Effector CD4-positive, alpha-beta T cell (primary cell): Measurements from ENCODE around the gene SNRPD2.
"Not testable (repeated sequence)": the region's sequence is repeated elsewhere in the genome, so short reads cannot be mapped to it uniquely, and the experiment has no call there.

Experiments used
- DNase-seq: peaks from one replicate; pipeline ENCODE4 v3.0.0-alpha.2; 2020

SNRPD2 gene

GRCh38 chr19:45701676-45702075 is 9.9 kb upstream of the SNRPD2 start:
- no peak for DNase-seq

GRCh38 chr19:45693106-45693788 is 1.5 kb upstream of the SNRPD2 start:
- DNase-seq: peak; percentile 68

GRCh38 chr19:45692187-45693105 is 693 bp upstream of the SNRPD2 start, which contains the start of gene QPCTL:
TSS of gene QPCTL (plus strand) at chr19:45692666. CDS start at chr19:45692704, 38 bp downstream.
- peak; percentile 95 for DNase-seq

GRCh38 chr19:45687599-45687998 is 4.2 kb downstream of the SNRPD2 start:
- no peak for DNase-seq

GRCh38 chr19:45685045-45685444 is 6.7 kb downstream of the SNRPD2 start:
- not testable (repeated sequence) for DNase-seq

GRCh38 chr19:45682908-45683307 is 8.8 kb downstream of the SNRPD2 start:
- DNase-seq: no peak

- DNase-seq: no peak
These were observed 9.6 kb downstream of the SNRPD2 start for GRCh38 chr19:45682117-45682516.

- DNase-seq: peak; percentile 74
These were observed 10.2 kb downstream of the SNRPD2 start for GRCh38 chr19:45681391-45682015.

GRCh38 chr19:45677351-45678230 is 14.2 kb downstream of the SNRPD2 start:
- DNase-seq: peak; percentile 78

- DNase-seq: peak; percentile 41
These were observed 14.9 kb downstream of the SNRPD2 start for GRCh38 chr19:45676851-45677263.

- no peak for DNase-seq
These were observed 16.8 kb downstream of the SNRPD2 start for GRCh38 chr19:45674946-45675345.

GRCh38 chr19:45670670-45671453 is 20.9 kb downstream of the SNRPD2 start:
- DNase-seq: no peak

GRCh38 chr19:45668342-45668871 is 23.3 kb downstream of the SNRPD2 start:
- DNase-seq: no peak

- DNase-seq: peak; percentile 45
These were observed 24.0 kb downstream of the SNRPD2 start, which contains the start of gene GIPR for GRCh38 chr19:45667620-45668341. TSS of gene GIPR (plus strand) at chr19:45668221. CDS start at chr19:45669521, 1,300 bp downstream.

GRCh38 chr19:45664575-45664974 is 27.2 kb downstream of the SNRPD2 start:
- DNase-seq: no peak

GRCh38 chr19:45663800-45664199 is 28.0 kb downstream of the SNRPD2 start:
- DNase-seq: no peak

GRCh38 chr19:45660636-45661035 is 31.1 kb downstream of the SNRPD2 start:
- no peak for DNase-seq

GRCh38 chr19:45659096-45659729 is 32.5 kb downstream of the SNRPD2 start:
- DNase-seq: no peak

GRCh38 chr19:45657520-45658167 is 34.1 kb downstream of the SNRPD2 start:
- no peak for DNase-seq
